ENCODE measurements around the gene PEBP1.

- no peak for TF ChIP-seq CTCF (IDR thresholded peaks at IDR 0.05; ENCODE audit: low read depth, low read length)
- TF ChIP-seq POLR2A (IDR thresholded peaks at IDR 0.05; ENCODE audit: extremely low read depth, insufficient read length): no peak
Observed at GRCh38 chr12:118126119-118126757, 9.7 kb upstream of the PEBP1 start.
